Heart right ventricle (tissue), 16 donors: ENCODE measurements around the gene CCDC51. TPM values are rescaled to one million over a fixed set of nuclear protein-coding genes. Genes with fewer than 3 reads are reported as not detected.

Experiments used
- ATAC-seq, 8 donors: fragments of 200-7000 bp; cut with Tn5 transposase; one replicate each; pipeline ENCODE4 v1.9.1; 2020; ENCODE audit warnings: mild to moderate bottlenecking in 8 of 8, moderate library complexity in 8 of 8, moderate number of reproducible peaks in 1 of 8
- DNase-seq, 2 donors: peaks; one replicate each; pipeline ENCODE4 v3.0.0-alpha.2; 2020
- H3K27ac ChIP-seq, 10 donors: fragments of 200-600 bp; sonication (generic) in 2 of 10; one replicate each; pipeline versions ENCODE4 v1.5.0 to v1.8.0; 2020 to 2022; ENCODE audit warnings: mild to moderate bottlenecking in 3 of 10
- H3K27me3 ChIP-seq, 7 donors: fragments of 200-600 bp; one replicate each; pipeline ENCODE4 v1.8.0; 2021 to 2022; ENCODE audit warnings: mild to moderate bottlenecking in 2 of 7
- H3K36me3 ChIP-seq, 9 donors: fragments of 200-600 bp; sonication (generic) in 1 of 9; one replicate each; pipeline versions ENCODE4 v1.5.0 to v1.8.0; 2020 to 2022; ENCODE audit warnings: mild to moderate bottlenecking in 2 of 9
- H3K4me1 ChIP-seq, 9 donors: fragments of 200-600 bp; sonication (generic) in 1 of 9; one replicate each; pipeline versions ENCODE4 v1.5.0 to v1.8.0; 2020 to 2022; ENCODE audit warnings: mild to moderate bottlenecking in 4 of 9
- H3K4me3 ChIP-seq, 10 donors: fragments of 200-600 bp; sonication (generic) in 2 of 10; one replicate each; pipeline versions ENCODE4 v1.5.0 to v1.8.0; 2020 to 2022; ENCODE audit warnings: mild to moderate bottlenecking in 7 of 10, moderate library complexity in 2 of 10
- H3K9me3 ChIP-seq, 11 donors: fragments of 200-600 bp in 10 of 11; sonication (generic) in 2 of 11; one replicate each; pipeline versions ENCODE4 v1.5.0 to v1.8.0; 2013 to 2022; ENCODE audit warnings: mild to moderate bottlenecking in 2 of 11, control low read depth in 1 of 11, moderate library complexity in 1 of 11
- CTCF ChIP-seq, 9 donors: fragments of 200-600 bp; sonication (generic) in 2 of 9; IDR thresholded peaks; one replicate each; pipeline versions ENCODE4 v1.5.0 to v1.8.0; 2021 to 2022; ENCODE audit warnings: antibody characterized with exemption in 9 of 9, mild to moderate bottlenecking in 5 of 9, moderate library complexity in 1 of 9
- WGBS, 2 donors: extraction: QIAGEN DNeasy Blood & Tissue Kit; methylation state at CpG; one replicate each; pipeline ENCODE4 v1.1.7; 2013; ENCODE audit warnings: inconsistent platforms in 1 of 2; 5-methylcytosine and 5-hydroxymethylcytosine counted together
- intact Hi-C, 10 donors: fragments of 100-400 bp; cut with DNase I; formaldehyde crosslinking; loops; one replicate each; pipeline versions ENCODE4 v1.11.1 to v1.14.2; 2022
- polyA plus RNA-seq, 2 donors: library from polyadenylated mRNA; stranded (reverse); fragments of 200-250 nt; gene quantifications; one replicate each; pipeline ENCODE4 v1.2.3, GENCODE V29; 2013
- total RNA-seq, 10 donors: library from RNA; stranded (reverse); fragmentation: NEBNext Ultra II Directional in 3 of 10; extraction: Animal tissue kit (Norgen Biotek cat#: 25700) in 3 of 10; gene quantifications; one replicate each; pipeline versions ENCODE4 v1.2.1 to v1.2.4, GENCODE V29; 2021 to 2023
- donor health status: Arrhythmogenic right ventricular cardiomyopathy.
- donor health status: ischemic (EF 13 %, LVEDD 7.1; RV severe dilation, severe dysfunction).
- donor health status: healthy with polysubstance abuse.
- donor health status: DM: no; HTN: yes; CAD: no.
- donor health status: DM: no; HTN: no; CAD: no.
- donor health status: ischemic (EF 25% LVEDD 6.9; RV normal size, moderate dysfunction).
- donor health status: ischemic (EF 25% LVEDD 5.7; RV mildly dilated, moderate dysfunction).
- donor health status: healthy.
- donor health status: DM: yes; HTN: yes; CAD: no.
- donor health status: Ischemic cardiomyopathy.
- donor health status: ischemic (EF 35%, LVEDD 5.7; RV mildly dilated, moderate dysfunction).
- donor health status: nonischemic (EF 11% LVEDD 7.7; RV severe dilation, severe dysfunction).
- donor health status: DM: yes; HTN: yes; CAD: no.
- donor health status: PGD.
- donor health status: ischemic (EF 29% LVEDD 5.4; RV normal size, mild dysfunction).
- donor health status: nonischemic (EF 23%, LVEDD 6.1; RV moderate dilation, normal function).

Gene CCDC51
- total and polyA plus RNA-seq, 12 donors = 4.7 to 14.3 (median 11.5) TPM

- Histone ChIP-seq H3K9me3 (no peaks in the 10 kb centered on the region), H3K4me3 (peak overlapping the region; percentile 63 to 91 (median 78)), H3K27me3 (no peaks in the 10 kb centered on the region), H3K36me3 (peaks cover 0 to 53% (median 5%) of the 10 kb centered on the region in 9 donors), H3K4me1 (peaks cover 4 to 40% (median 31%) of the 10 kb centered on the region in 9 donors), H3K27ac (peak overlapping the region; percentile 52 to 94 (median 90))
- intact Hi-C loops = loop anchor here in 1 of 10 donors (5.0 kb wide), 1 partner anchor 111 kb away; the partner anchor contains the start of gene PFKFB4
- no peak for TF ChIP-seq CTCF (IDR thresholded peaks at IDR 0.05)
- ATAC-seq (peak in 2 of 8 donors; percentile 2 to 3), DNase-seq (no peak)
- 12 to 14% methylated on average over 6 of the region's 6 CpGs for whole genome bisulfite sequencing, 2 donors
These were observed 6.1 kb upstream of the CCDC51 start for GRCh38 chr3:48446043-48446424.

DNA sequence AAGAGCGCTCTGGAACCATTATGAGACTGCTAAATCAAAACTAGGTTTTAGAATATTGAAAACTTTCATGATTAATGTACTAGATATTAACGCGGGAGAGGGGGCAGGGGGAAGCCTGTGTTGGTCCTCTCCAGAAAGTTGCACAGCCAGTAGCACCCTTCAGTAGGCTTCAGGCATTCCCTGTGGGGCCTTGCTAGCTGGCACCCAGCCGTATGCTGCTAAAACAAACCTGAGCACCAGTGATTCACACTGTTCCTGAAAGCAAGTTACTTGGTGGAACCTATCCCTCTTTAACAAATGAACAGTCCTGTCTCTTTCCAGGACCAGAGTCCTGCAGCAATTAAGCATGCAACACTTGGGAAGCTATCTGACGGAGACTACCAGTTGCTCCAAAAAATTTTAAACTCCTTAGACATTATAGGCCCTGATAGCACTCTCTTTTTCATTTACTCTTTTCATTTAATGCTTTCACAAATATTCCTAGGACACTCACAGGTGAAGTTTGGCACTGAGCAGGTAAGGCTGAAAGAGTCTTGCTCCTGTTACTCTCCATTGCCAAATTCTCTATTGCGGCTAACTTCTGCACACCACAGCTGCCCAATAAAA, 5.5 kb upstream of the CCDC51 start:
- Histone ChIP-seq H3K27me3 (no peaks in the 10 kb centered on the region), H3K36me3 (peaks cover 0 to 46% (median 5%) of the 10 kb centered on the region in 9 donors), H3K27ac (peak overlapping the region in 2 of 10 donors; percentile 93), H3K9me3 (no peaks in the 10 kb centered on the region), H3K4me1 (peaks cover 4 to 45% (median 36%) of the 10 kb centered on the region in 9 donors), H3K4me3 (peak overlapping the region in 3 of 10 donors; percentile 77 to 91 (median 87))
- no peak for DNase-seq
- intact Hi-C loops = loop anchor here in 1 of 10 donors (5.0 kb wide), 1 partner anchor 112 kb away; the partner anchor contains the start of gene PFKFB4
- ATAC-seq = no peak
- WGBS, 2 donors = 72 to 86% methylated on average over 6 of the region's 6 CpGs
- TF ChIP-seq CTCF (IDR thresholded peaks at IDR 0.05) = no peak

- no peaks in the 10 kb centered on the region for H3K9me3 ChIP-seq
- no peaks in the 10 kb centered on the region for H3K27me3 ChIP-seq
- intact Hi-C loops = no loop called here
- 75 to 82% methylated on average over 6 of the region's 6 CpGs for whole genome bisulfite sequencing, 2 donors
- no peak for DNase-seq
- H3K27ac ChIP-seq = peak overlapping the region in 1 of 10 donors; percentile 96
- ATAC-seq = no peak
- TF ChIP-seq CTCF (IDR thresholded peaks at IDR 0.05) = no peak
- peak overlapping the region in 4 of 10 donors; percentile 84 to 99 (median 88) for H3K4me3 ChIP-seq
- peaks cover 0 to 40% (median 5%) of the 10 kb centered on the region in 9 donors for H3K36me3 ChIP-seq
- peaks cover 0 to 42% (median 35%) of the 10 kb centered on the region in 9 donors for H3K4me1 ChIP-seq
These were observed 2.0 kb upstream of the CCDC51 start for GRCh38 chr3:48441940-48442339.

DNA sequence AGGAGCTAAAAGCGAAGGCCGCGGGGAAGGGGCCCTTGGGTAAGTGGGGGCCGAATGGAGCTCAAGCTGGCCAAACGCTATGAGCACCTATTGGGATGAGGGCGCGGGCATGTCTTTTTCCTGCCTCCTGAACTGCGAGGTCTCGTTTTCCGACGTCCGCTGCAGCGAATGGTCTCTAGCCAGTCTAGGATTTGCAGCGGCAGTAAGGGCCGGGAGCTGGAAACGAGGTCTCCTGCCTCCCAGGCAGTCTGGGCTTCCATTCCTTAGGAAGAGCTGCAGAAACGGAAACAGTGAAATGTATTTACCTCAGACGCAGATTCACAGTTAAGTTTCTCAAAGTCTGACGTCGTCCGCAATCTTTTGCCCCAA, 655 bp upstream of the CCDC51 start:
- Histone ChIP-seq H3K27me3 (no peaks in the 10 kb centered on the region), H3K9me3 (no peaks in the 10 kb centered on the region), H3K36me3 (peaks cover 0 to 40% (median 5%) of the 10 kb centered on the region in 9 donors), H3K4me1 (peaks cover 0 to 40% (median 29%) of the 10 kb centered on the region in 9 donors), H3K27ac (peak overlapping the region; percentile 68 to 98 (median 96)), H3K4me3 (peak overlapping the region; percentile 71 to 99 (median 88))
- DNase-seq = no peak
- WGBS, 2 donors = 1% methylated on average over 21 of the region's 21 CpGs
- ATAC-seq = peak in 6 of 8 donors; percentile 1 to 12 (median 8)
- no peak for TF ChIP-seq CTCF (IDR thresholded peaks at IDR 0.05)
- intact Hi-C loops = no loop called here
